HEK293 (cell line): ENCODE results near the gene TMED7.
"Not testable (repeated sequence)": the region's sequence is repeated elsewhere in the genome, so short reads cannot be mapped to it uniquely, and the experiment has no call there.

Experiments
- CTCF ChIA-PET: fragments of 350-600 bp; formaldehyde crosslinking; extraction: SDS; loops from one replicate; lab custom pipeline; 2021; ENCODE audit warnings: antibody characterized with exemption; lab: Yijun Ruan, JAX
- POLR2A ChIA-PET: fragments of 300-600 bp; formaldehyde crosslinking; extraction: SDS; loops from one replicate; lab custom pipeline; 2020; ENCODE audit warnings: antibody characterized with exemption, inconsistent platforms; lab: Yijun Ruan, JAX
- H3K27ac ChIP-seq: fragments of 200-500 bp; sonication (Bioruptor generic); 2 replicates; pipeline ENCODE4 v1.5.1; 2014; ENCODE audit warnings: low read depth, low read length, control low read depth, inconsistent platforms; ENCODE audit errors: extremely low read depth
- H3K36me3 ChIP-seq, 2 experiments: fragments of 200-500 bp in 1 of 2; sonication (Bioruptor generic) in 1 of 2; 1 replicate in 1 of 2; 2 replicates in 1 of 2; pipeline ENCODE4 v1.5.1; 2014 to 2017; ENCODE audit warnings: inconsistent platforms in 2 of 2, low read length in 2 of 2; ENCODE audit not compliant: control insufficient read depth in 2 of 2, insufficient read depth in 1 of 2
- H3K4me1 ChIP-seq: fragments of 200-500 bp; sonication (Bioruptor generic); 2 replicates; pipeline ENCODE4 v1.5.1; 2014; ENCODE audit warnings: mild to moderate bottlenecking, low read length, inconsistent platforms; ENCODE audit not compliant: control insufficient read depth, insufficient read depth
- H3K4me3 ChIP-seq: 2 replicates; pipeline ENCODE4 v1.5.1; 2011; ENCODE audit warnings: low read depth, mild to moderate bottlenecking, control low read depth, low read length, moderate library complexity
- H3K9me3 ChIP-seq: fragments of 200-500 bp; sonication (Bioruptor generic); 2 replicates; pipeline ENCODE4 v1.5.1; 2014; ENCODE audit warnings: low read depth, low read length, inconsistent platforms; ENCODE audit not compliant: control insufficient read depth, insufficient read depth
- EGR2 ChIP-seq: fragments of 450-650 bp; formaldehyde crosslinking; IDR thresholded peaks from 2 replicates; pipeline ENCODE4 v1.5.1; 2016; ENCODE audit warnings: low read depth, missing biosample characterization, missing genetic modification characterization
- ELK4 ChIP-seq: IDR thresholded peaks from 2 replicates; pipeline ENCODE4 v1.6.1; 2011; ENCODE audit warnings: mild to moderate bottlenecking, low read depth, low read length, borderline replicate concordance
- IKZF3 ChIP-seq: fragments of 450-650 bp; IDR thresholded peaks from 2 replicates; pipeline ENCODE4 v1.5.0; 2018; ENCODE audit warnings: missing biosample characterization, mild to moderate bottlenecking, missing genetic modification characterization, moderate library complexity
- MYNN ChIP-seq: fragments of 450-650 bp; formaldehyde crosslinking; IDR thresholded peaks from 2 replicates; pipeline ENCODE4 v1.5.1; 2016; ENCODE audit warnings: missing biosample characterization, missing genetic modification characterization, borderline replicate concordance
- PRDM10 ChIP-seq: fragments of 450-650 bp; formaldehyde crosslinking; IDR thresholded peaks from 2 replicates; pipeline ENCODE4 v1.5.1; 2016; ENCODE audit warnings: missing biosample characterization, missing genetic modification characterization
- SALL2 ChIP-seq: fragments of 450-650 bp; formaldehyde crosslinking; IDR thresholded peaks from 2 replicates; pipeline ENCODE4 v1.5.0; 2017; ENCODE audit warnings: missing biosample characterization, mild to moderate bottlenecking, missing genetic modification characterization, borderline replicate concordance
- SP2 ChIP-seq: fragments of 450-650 bp; formaldehyde crosslinking; IDR thresholded peaks from 2 replicates; pipeline ENCODE4 v1.5.1; 2016; ENCODE audit warnings: missing biosample characterization, missing genetic modification characterization
- ZNF132 ChIP-seq: fragments of 450-650 bp; formaldehyde crosslinking; IDR thresholded peaks from 2 replicates; pipeline ENCODE4 v1.5.1; 2017; ENCODE audit warnings: missing biosample characterization, missing genetic modification characterization, borderline replicate concordance
- ZNF501 ChIP-seq: fragments of 450-650 bp; formaldehyde crosslinking; IDR thresholded peaks from 2 replicates; pipeline ENCODE4 v1.5.1; 2016; ENCODE audit warnings: missing biosample characterization, missing genetic modification characterization
- ZXDB ChIP-seq: fragments of 450-650 bp; formaldehyde crosslinking; IDR thresholded peaks from 2 replicates; pipeline ENCODE4 v1.5.1; 2016; ENCODE audit warnings: missing biosample characterization, missing genetic modification characterization
- TF ChIP-seq, protein P1 (sequence below): fragments of 450-650 bp; formaldehyde crosslinking; IDR thresholded peaks from 2 replicates; pipeline ENCODE4 v1.5.1; 2016; ENCODE audit warnings: missing biosample characterization, missing genetic modification characterization, borderline replicate concordance
- TF ChIP-seq, protein P2 (sequence below): fragments of 450-650 bp; formaldehyde crosslinking; IDR thresholded peaks from 2 replicates; pipeline ENCODE4 v1.5.1; 2016; ENCODE audit warnings: missing biosample characterization, missing genetic modification characterization
- TF ChIP-seq, protein P3 (sequence below): fragments of 450-650 bp; formaldehyde crosslinking; IDR thresholded peaks from 2 replicates; pipeline ENCODE4 v1.5.1; 2017; ENCODE audit warnings: missing biosample characterization, mild to moderate bottlenecking, missing genetic modification characterization, moderate library complexity
- TF ChIP-seq, protein P4 (sequence below): fragments of 450-650 bp; formaldehyde crosslinking; IDR thresholded peaks from 2 replicates; pipeline ENCODE4 v1.5.1; 2016; ENCODE audit warnings: missing biosample characterization, missing genetic modification characterization

The TMED7 gene

DNA sequence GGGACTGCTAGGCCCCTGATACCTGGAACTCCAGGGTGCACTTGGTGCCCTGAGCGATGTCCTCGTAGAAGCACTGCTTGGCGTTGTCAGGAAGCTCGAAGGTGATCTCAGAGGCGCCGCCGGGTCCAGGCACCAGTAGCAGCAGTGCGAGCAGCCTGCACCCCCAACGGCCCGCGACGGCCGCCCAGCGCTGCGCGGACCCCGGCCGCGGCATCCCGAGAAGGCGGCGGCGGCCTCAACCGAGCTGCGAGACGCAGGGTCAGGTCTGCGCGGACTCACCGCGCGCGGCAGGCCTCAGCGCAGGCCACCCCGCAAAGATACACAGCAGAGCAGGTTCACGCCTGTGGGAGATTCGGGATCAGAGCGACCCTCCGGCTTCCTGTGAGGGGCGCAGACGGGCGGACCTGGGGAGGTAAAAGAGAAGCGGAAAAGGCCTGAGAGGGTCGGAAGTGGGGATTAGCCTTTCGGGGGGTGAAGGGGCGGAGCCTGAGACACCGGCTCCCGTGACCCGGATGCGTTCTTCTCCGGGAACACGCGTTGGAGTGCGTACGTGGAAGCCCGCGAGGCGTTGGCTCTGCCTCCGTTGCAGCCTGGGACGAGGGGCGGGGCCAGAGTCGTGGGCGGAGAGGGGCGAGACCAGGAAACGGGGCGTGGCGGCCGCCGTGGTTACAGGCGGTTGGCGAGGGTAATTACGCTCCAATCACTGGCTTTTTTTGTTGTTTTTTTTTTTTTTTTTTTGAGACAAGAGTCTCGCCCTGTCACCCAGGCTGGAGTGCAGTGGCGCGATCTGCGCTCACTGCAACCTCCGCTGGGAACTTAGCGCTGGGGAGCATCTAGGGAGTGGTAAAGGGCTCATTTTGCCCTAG, at the start of gene TMED7 (continued):
- TF ChIP-seq, protein P1, sequence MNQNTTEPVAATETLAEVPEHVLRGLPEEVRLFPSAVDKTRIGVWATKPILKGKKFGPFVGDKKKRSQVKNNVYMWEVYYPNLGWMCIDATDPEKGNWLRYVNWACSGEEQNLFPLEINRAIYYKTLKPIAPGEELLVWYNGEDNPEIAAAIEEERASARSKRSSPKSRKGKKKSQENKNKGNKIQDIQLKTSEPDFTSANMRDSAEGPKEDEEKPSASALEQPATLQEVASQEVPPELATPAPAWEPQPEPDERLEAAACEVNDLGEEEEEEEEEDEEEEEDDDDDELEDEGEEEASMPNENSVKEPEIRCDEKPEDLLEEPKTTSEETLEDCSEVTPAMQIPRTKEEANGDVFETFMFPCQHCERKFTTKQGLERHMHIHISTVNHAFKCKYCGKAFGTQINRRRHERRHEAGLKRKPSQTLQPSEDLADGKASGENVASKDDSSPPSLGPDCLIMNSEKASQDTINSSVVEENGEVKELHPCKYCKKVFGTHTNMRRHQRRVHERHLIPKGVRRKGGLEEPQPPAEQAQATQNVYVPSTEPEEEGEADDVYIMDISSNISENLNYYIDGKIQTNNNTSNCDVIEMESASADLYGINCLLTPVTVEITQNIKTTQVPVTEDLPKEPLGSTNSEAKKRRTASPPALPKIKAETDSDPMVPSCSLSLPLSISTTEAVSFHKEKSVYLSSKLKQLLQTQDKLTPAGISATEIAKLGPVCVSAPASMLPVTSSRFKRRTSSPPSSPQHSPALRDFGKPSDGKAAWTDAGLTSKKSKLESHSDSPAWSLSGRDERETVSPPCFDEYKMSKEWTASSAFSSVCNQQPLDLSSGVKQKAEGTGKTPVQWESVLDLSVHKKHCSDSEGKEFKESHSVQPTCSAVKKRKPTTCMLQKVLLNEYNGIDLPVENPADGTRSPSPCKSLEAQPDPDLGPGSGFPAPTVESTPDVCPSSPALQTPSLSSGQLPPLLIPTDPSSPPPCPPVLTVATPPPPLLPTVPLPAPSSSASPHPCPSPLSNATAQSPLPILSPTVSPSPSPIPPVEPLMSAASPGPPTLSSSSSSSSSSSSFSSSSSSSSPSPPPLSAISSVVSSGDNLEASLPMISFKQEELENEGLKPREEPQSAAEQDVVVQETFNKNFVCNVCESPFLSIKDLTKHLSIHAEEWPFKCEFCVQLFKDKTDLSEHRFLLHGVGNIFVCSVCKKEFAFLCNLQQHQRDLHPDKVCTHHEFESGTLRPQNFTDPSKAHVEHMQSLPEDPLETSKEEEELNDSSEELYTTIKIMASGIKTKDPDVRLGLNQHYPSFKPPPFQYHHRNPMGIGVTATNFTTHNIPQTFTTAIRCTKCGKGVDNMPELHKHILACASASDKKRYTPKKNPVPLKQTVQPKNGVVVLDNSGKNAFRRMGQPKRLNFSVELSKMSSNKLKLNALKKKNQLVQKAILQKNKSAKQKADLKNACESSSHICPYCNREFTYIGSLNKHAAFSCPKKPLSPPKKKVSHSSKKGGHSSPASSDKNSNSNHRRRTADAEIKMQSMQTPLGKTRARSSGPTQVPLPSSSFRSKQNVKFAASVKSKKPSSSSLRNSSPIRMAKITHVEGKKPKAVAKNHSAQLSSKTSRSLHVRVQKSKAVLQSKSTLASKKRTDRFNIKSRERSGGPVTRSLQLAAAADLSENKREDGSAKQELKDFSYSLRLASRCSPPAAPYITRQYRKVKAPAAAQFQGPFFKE (tag by site-specific recombination): no peak
- TF ChIP-seq SP2 (tag by site-specific recombination) (peak; percentile 99), ZXDB (tag by site-specific recombination) (peak; percentile 86), ELK4 (no peak; the same call in 1 of the 2 replicates), MYNN (tag by site-specific recombination) (peak; percentile 65; the same call in 1 of the 2 replicates)
- TF ChIP-seq, protein P2, sequence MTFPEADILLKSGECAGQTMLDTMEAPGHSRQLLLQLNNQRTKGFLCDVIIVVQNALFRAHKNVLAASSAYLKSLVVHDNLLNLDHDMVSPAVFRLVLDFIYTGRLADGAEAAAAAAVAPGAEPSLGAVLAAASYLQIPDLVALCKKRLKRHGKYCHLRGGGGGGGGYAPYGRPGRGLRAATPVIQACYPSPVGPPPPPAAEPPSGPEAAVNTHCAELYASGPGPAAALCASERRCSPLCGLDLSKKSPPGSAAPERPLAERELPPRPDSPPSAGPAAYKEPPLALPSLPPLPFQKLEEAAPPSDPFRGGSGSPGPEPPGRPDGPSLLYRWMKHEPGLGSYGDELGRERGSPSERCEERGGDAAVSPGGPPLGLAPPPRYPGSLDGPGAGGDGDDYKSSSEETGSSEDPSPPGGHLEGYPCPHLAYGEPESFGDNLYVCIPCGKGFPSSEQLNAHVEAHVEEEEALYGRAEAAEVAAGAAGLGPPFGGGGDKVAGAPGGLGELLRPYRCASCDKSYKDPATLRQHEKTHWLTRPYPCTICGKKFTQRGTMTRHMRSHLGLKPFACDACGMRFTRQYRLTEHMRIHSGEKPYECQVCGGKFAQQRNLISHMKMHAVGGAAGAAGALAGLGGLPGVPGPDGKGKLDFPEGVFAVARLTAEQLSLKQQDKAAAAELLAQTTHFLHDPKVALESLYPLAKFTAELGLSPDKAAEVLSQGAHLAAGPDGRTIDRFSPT: peak; percentile 82; the same call in 1 of the 2 replicates

DNA sequence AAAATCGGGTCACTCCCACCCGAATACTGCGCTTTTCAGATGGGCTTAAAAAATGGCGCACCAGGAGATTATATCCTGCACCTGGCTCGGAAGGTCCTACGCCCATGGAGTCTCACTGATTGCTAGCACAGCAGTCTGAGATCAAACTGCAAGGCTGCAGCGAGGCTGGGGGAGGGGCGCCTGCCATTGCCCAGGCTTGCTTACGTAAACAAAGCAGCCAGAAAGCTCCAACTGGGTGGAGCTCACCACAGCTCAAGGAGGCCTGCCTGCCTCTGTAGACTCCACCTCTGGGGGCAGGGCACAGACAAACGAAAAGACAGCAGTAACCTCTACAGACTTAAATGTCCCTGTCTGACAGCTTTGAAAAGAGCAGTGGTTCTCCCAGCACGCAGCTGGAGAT, 48.9 kb upstream of the TMED7 start:
- H3K36me3 ChIP-seq, H3K9me3 ChIP-seq, H3K27ac ChIP-seq, H3K4me3 ChIP-seq, CTCF ChIA-PET, H3K4me1 ChIP-seq, POLR2A ChIA-PET: not testable (repeated sequence)

DNA sequence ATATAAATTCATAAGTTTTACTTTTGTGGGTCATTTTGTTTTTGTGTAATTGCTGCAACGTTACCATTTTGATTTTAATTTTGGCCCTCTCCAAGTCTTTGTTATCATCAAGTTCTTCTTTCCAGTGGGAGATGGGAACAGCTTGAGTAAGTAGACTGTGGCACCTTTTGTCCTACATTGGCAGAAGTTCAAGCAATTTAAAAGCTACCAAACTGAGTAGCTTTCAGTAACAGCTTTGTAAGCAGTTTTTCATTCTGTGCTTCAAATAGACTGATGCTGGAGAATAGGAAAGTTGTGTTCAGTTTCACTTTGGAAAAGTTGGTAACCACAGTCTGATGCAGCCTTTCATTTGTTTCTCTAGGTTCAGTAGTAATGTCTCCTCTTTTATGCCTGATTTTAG, 47.8 kb upstream of the TMED7 start:
- Histone ChIP-seq H3K4me3 (no peak overlapping the region), H3K36me3 (no peaks in the 10 kb centered on the region), H3K9me3 (no peaks in the 10 kb centered on the region), H3K4me1 (no peaks in the 10 kb centered on the region), H3K27ac (no peak overlapping the region)
- TF ChIP-seq PRDM10 (tag by site-specific recombination) (no peak), IKZF3 (tag by site-specific recombination) (no peak), ZNF501 (tag by site-specific recombination) (no peak), EGR2 (no peak), SALL2 (no peak), ZNF132 (tag by site-specific recombination) (no peak)
- TF ChIP-seq, protein P3, sequence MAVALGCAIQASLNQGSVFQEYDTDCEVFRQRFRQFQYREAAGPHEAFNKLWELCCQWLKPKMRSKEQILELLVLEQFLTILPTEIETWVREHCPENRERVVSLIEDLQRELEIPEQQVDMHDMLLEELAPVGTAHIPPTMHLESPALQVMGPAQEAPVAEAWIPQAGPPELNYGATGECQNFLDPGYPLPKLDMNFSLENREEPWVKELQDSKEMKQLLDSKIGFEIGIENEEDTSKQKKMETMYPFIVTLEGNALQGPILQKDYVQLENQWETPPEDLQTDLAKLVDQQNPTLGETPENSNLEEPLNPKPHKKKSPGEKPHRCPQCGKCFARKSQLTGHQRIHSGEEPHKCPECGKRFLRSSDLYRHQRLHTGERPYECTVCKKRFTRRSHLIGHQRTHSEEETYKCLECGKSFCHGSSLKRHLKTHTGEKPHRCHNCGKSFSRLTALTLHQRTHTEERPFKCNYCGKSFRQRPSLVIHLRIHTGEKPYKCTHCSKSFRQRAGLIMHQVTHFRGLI (tag by site-specific recombination): no peak
- TF ChIP-seq, protein P4, sequence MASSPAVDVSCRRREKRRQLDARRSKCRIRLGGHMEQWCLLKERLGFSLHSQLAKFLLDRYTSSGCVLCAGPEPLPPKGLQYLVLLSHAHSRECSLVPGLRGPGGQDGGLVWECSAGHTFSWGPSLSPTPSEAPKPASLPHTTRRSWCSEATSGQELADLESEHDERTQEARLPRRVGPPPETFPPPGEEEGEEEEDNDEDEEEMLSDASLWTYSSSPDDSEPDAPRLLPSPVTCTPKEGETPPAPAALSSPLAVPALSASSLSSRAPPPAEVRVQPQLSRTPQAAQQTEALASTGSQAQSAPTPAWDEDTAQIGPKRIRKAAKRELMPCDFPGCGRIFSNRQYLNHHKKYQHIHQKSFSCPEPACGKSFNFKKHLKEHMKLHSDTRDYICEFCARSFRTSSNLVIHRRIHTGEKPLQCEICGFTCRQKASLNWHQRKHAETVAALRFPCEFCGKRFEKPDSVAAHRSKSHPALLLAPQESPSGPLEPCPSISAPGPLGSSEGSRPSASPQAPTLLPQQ (tag by site-specific recombination): no peak
- ChIA-PET CTCF (no interaction called here), POLR2A (no interaction called here)
